ENCODE data around the gene SELENOM. TPM values are rescaled to one million over a fixed set of nuclear protein-coding genes. Genes with fewer than 3 reads are reported as not detected.

The SELENOM gene
- total RNA-seq, 1 experiment from 2014 or later: 2.0 TPM

GRCh38 chr22:31122532-31123291 lies 15.3 kb upstream of the SELENOM start, which contains the start of gene INPP5J:
Gene INPP5J (plus strand): TSS chr22:31122966. CDS start chr22:31123015, 49 bp downstream.
- H3K4me3 ChIP-seq (ENCODE audit: low read depth, low read length): peak within 1 kb of the TSS; percentile 47
- TF ChIP-seq, protein P1, sequence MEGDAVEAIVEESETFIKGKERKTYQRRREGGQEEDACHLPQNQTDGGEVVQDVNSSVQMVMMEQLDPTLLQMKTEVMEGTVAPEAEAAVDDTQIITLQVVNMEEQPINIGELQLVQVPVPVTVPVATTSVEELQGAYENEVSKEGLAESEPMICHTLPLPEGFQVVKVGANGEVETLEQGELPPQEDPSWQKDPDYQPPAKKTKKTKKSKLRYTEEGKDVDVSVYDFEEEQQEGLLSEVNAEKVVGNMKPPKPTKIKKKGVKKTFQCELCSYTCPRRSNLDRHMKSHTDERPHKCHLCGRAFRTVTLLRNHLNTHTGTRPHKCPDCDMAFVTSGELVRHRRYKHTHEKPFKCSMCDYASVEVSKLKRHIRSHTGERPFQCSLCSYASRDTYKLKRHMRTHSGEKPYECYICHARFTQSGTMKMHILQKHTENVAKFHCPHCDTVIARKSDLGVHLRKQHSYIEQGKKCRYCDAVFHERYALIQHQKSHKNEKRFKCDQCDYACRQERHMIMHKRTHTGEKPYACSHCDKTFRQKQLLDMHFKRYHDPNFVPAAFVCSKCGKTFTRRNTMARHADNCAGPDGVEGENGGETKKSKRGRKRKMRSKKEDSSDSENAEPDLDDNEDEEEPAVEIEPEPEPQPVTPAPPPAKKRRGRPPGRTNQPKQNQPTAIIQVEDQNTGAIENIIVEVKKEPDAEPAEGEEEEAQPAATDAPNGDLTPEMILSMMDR (IDR thresholded peaks at IDR 0.05; ENCODE audit: insufficient read depth in 1 of 2, low read depth in 1 of 2, low read length in 1 of 2, severe bottlenecking in 1 of 2, unreplicated experiment in 1 of 2): no peak
- no TSS peak for BruUV-seq (replicated peaks)
- H3K36me3 ChIP-seq (ENCODE audit: control insufficient read depth, insufficient read depth, low read length): no peaks in the 10 kb centered on the region
- ChIA-PET POLR2A (no interaction called here), CTCF (no interaction called here)
- intact Hi-C loops (cut with micrococcal nuclease; ENCODE audit: unreplicated experiment): no loop called here
- Mint-ChIP-seq H3K4me1 (ENCODE audit: low read depth, unreplicated experiment) (peaks cover 6% of the 10 kb centered on the region), H3K27me3 (ENCODE audit: insufficient read depth, unreplicated experiment) (no peaks in the 10 kb centered on the region), H3K4me3 (ENCODE audit: unreplicated experiment) (peak within 1 kb of the TSS; percentile 70), H3K9me3 (ENCODE audit: unreplicated experiment) (no peaks in the 10 kb centered on the region), H3K36me3 (ENCODE audit: insufficient read depth, unreplicated experiment) (no peaks in the 10 kb centered on the region), H3K27ac (ENCODE audit: unreplicated experiment) (peak within 1 kb of the TSS; percentile 20)
- H3K9me3 ChIP-seq: no peaks in the 10 kb centered on the region
- no peaks in the 10 kb centered on the region for H3K27me3 ChIP-seq (replicated peaks; ENCODE audit: control insufficient read depth, insufficient read depth, low read length)
- peak in 1 of 2 experiments; percentile 64 for DNase-seq
- H3K4me1 ChIP-seq: peaks cover 8% of the 10 kb centered on the region

DNA sequence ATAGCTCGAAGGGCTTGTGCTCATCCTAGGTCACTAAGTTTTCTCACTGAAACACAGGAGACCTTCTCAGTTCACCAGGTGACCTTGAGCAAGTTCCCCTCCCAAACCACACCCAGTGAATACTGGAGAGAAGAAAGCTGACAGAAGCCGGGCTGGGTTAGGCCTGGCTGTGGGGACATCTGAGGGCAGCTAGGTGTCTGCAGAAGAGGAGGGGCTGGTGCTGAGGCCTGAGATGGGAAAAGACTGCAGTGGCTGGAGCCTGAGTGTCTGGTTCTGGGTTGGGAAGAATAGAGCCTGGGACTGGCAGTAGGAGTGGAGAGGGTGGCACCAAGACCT lies 14.8 kb upstream of the SELENOM start:
- H3K4me1 Mint-ChIP-seq (ENCODE audit: low read depth, unreplicated experiment): peaks cover 6% of the 10 kb centered on the region
- peak overlapping the region; percentile 70 for H3K4me3 Mint-ChIP-seq (ENCODE audit: unreplicated experiment)
- no peaks in the 10 kb centered on the region for H3K36me3 Mint-ChIP-seq (ENCODE audit: insufficient read depth, unreplicated experiment)
- CTCF ChIA-PET: no interaction called here
- H3K27me3 Mint-ChIP-seq (ENCODE audit: insufficient read depth, unreplicated experiment): no peaks in the 10 kb centered on the region
- no peaks in the 10 kb centered on the region for H3K9me3 Mint-ChIP-seq (ENCODE audit: unreplicated experiment)
- H3K27ac Mint-ChIP-seq (ENCODE audit: unreplicated experiment): peak overlapping the region; percentile 20
- H3K36me3 ChIP-seq (ENCODE audit: control insufficient read depth, insufficient read depth, low read length): no peaks in the 10 kb centered on the region
- no peaks in the 10 kb centered on the region for H3K27me3 ChIP-seq (replicated peaks; ENCODE audit: control insufficient read depth, insufficient read depth, low read length)
- TF ChIP-seq, protein P1 (IDR thresholded peaks at IDR 0.05; ENCODE audit: insufficient read depth in 1 of 2, low read depth in 1 of 2, low read length in 1 of 2, severe bottlenecking in 1 of 2, unreplicated experiment in 1 of 2): no peak
- POLR2A ChIA-PET: no interaction called here
- no peak for DNase-seq
- no peaks in the 10 kb centered on the region for H3K9me3 ChIP-seq
- peaks cover 8% of the 10 kb centered on the region for H3K4me1 ChIP-seq
- intact Hi-C loops (cut with micrococcal nuclease; ENCODE audit: unreplicated experiment): no loop called here
- no peak overlapping the region for H3K4me3 ChIP-seq (ENCODE audit: low read depth, low read length)
- BruUV-seq (replicated peaks): no TSS peak

GRCh38 chr22:31121403-31121802 lies 14.0 kb upstream of the SELENOM start:
- Histone ChIP-seq H3K27me3 (replicated peaks; ENCODE audit: control insufficient read depth, insufficient read depth, low read length) (no peaks in the 10 kb centered on the region), H3K4me3 (ENCODE audit: low read depth, low read length) (no peak overlapping the region), H3K4me1 (peaks cover 8% of the 10 kb centered on the region), H3K9me3 (no peaks in the 10 kb centered on the region), H3K36me3 (ENCODE audit: control insufficient read depth, insufficient read depth, low read length) (no peaks in the 10 kb centered on the region)
- intact Hi-C loops (cut with micrococcal nuclease; ENCODE audit: unreplicated experiment): no loop called here
- DNase-seq: no peak
- no peak overlapping the region for H3K4me3 Mint-ChIP-seq (ENCODE audit: unreplicated experiment)
- H3K27ac Mint-ChIP-seq (ENCODE audit: unreplicated experiment): no peak overlapping the region
- ChIA-PET POLR2A (no interaction called here), CTCF (no interaction called here)
- no TSS peak for BruUV-seq (replicated peaks)
- H3K4me1 Mint-ChIP-seq (ENCODE audit: low read depth, unreplicated experiment): peaks cover 6% of the 10 kb centered on the region
- H3K36me3 Mint-ChIP-seq (ENCODE audit: insufficient read depth, unreplicated experiment): no peaks in the 10 kb centered on the region
- TF ChIP-seq, protein P1 (IDR thresholded peaks at IDR 0.05; ENCODE audit: insufficient read depth in 1 of 2, low read depth in 1 of 2, low read length in 1 of 2, severe bottlenecking in 1 of 2, unreplicated experiment in 1 of 2): no peak
- H3K27me3 Mint-ChIP-seq (ENCODE audit: insufficient read depth, unreplicated experiment): no peaks in the 10 kb centered on the region
- no peaks in the 10 kb centered on the region for H3K9me3 Mint-ChIP-seq (ENCODE audit: unreplicated experiment)
